AG09319 (cell line): ENCODE results near the gene JARID2.

Experiments used
- DNase-seq: peaks from one replicate; pipeline ENCODE4 v3.0.0-alpha.2; 2010; ENCODE audit warnings: low read depth; ENCODE audit errors: extremely low read depth
- CTCF ChIP-seq: IDR thresholded peaks from 2 replicates; pipeline ENCODE4 v1.5.1; 2011; ENCODE audit warnings: low read depth, mild to moderate bottlenecking, inconsistent platforms, low read length, moderate library complexity

JARID2 gene

DNA sequence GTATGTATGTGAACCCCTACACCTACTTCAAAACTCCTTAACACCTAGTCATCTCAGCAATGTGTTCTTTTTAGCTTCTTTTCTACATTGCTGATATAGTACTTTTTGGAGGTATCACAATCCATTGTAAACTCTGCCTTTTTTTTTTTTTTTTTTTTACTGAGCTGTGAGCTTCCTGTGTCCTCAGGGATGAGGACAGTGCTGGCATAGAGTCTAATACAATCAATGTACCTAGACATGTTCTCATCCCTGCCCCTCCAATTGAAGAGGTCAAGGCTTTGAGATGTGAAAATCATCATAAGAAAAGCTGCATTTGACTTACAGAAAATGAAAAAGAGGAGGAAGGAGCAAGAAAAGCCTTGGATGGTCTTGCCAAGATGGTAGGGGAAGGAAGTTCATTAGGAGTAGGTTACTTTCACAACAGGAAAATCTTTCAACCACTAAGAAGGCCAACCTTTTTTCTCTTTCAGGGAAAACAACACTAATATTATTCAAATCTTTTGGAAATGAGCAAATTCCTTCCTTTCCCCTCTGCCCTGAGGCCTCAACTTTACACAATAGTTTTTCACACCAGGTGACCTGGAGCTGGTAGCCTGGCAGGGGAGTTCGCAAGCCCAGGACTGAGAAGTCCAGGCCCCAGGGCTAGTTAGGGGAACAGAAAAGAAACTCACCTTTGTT is 2.8 kb upstream of the JARID2 start:
- DNase-seq, result no peak
- TF ChIP-seq CTCF, result no peak

DNA sequence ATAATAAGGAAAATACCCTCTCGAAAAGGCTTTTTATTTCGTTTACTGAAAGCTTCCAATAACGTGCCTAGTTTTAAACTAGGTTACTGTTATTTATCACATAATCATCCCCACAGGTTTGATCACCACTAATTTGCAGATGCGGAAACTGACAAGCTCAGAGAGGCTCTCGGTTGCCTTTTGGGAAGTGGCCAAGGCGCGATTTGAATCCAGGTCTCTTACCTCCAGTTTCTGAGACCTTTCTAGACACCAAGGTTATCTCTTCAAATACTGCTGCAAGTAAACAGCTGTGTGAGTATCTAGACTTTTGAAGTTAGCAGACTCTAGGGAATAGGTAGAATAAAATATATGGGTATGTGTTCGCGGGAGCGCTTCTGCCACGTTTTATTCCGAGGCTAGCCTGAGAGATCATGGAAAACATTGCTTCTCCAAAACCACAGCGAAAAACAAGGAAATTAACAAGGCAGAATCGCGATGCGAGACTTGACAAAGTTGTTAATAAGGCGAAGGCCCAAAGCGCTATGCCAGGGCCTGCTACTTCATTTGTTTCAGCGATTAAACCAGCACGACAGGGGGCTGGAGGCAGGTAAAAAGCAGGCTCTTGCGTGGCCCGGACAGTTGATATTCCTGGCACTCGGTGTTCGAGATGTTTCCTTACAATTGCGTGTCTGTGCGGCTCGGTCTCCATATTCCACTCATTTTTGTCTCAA is 1.8 kb upstream of the JARID2 start:
- no peak for DNase-seq
- no peak for TF ChIP-seq CTCF

- no peak for TF ChIP-seq CTCF
- no peak for DNase-seq
Observed at GRCh38 chr6:15244620-15245360, 1.1 kb upstream of the JARID2 start.

- DNase-seq, result no peak
Observed at GRCh38 chr6:15246217-15246665, 372 bp downstream of the JARID2 start.

GRCh38 chr6:15246666-15247499 is 1.0 kb downstream of the JARID2 start:
- no peak for TF ChIP-seq CTCF
- no peak for DNase-seq

More at GRCh38 chr6:15246217-15246665, 372 bp downstream of the JARID2 start:
- TF ChIP-seq CTCF, result no peak

DNA sequence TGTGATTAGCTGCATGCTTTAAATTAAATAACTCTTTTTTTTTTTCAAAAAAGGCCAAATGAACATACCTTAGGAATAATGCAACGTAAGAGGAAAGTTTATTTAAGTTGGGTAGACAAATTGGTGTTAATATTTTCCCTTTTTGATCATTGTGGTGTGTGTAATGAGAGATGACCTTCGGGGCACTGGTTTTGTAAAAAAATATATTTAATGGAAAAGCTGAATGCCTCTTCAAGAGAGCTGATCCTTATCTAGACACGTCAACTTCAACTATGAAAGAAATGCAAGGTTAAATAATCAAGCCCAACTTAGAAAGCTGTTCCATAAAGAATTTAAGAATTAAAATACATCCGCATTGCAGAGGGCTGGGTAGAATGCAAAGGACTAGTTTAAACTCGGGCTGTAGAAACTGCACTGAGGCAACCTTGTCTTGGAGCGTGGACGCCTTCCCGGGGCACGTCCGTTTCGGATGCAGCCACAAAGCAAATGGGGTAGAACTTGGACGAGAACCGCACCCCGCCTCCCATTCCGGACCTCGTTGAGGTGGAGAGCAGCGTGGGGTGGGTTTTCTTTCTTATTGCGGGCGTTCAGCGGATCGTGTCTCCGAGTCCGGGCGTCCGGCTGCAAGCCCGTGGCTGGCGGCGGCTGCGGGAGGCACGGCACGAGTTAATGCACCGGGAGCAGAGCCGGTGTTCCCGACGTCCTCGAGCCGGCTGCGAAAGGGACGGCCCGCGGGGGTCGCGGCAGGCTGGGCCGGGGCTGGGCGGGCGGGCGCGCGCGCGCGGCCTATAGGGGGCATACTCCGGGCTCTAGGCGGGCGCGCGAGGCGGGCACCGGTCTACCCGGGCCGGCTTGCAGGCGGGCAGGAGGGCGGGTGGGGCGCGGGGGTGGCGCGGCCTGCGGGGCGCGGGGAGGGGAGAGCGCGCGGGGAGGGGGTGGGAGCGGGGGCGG is 1.9 kb downstream of the JARID2 start:
- no peak for DNase-seq
- no peak; the same call in 1 of the 2 replicates for TF ChIP-seq CTCF
